Calu3 (cell line): ENCODE data around the gene RNF141. TPM values are rescaled to one million over a fixed set of nuclear protein-coding genes. Genes with fewer than 3 reads are reported as not detected.

Source experiments
- BruUV-seq: library from RNA; stranded (reverse); fragments of 400-500 nt; replicated peaks from 2 replicates; lab custom pipeline; 2021; lab: Mats Ljungman, UMichigan
- CTCF ChIA-PET: fragments of 300-600 bp; sonication (Branson Sonifier 250); formaldehyde crosslinking; loops from one replicate; lab custom pipeline; 2022; ENCODE audit warnings: antibody characterized with exemption; lab: Charles Lee
- DNase-seq: peaks from one replicate; pipeline ENCODE4 v3.0.0; 2022
- H3K27ac Mint-ChIP-seq: one replicate; pipeline ENCODE4 v1.8.0; 2022; ENCODE audit warnings: mixed read lengths; ENCODE audit not compliant: unreplicated experiment
- H3K27me3 Mint-ChIP-seq: one replicate; pipeline ENCODE4 v1.8.0; 2022; ENCODE audit warnings: mixed read lengths; ENCODE audit not compliant: unreplicated experiment
- H3K36me3 Mint-ChIP-seq: one replicate; pipeline ENCODE4 v1.8.0; 2022; ENCODE audit warnings: mild to moderate bottlenecking, moderate library complexity, mixed read lengths; ENCODE audit not compliant: insufficient read depth, unreplicated experiment
- H3K4me1 Mint-ChIP-seq: one replicate; pipeline ENCODE4 v1.8.0; 2022; ENCODE audit warnings: mild to moderate bottlenecking, low read depth, mixed read lengths; ENCODE audit not compliant: unreplicated experiment
- H3K4me3 Mint-ChIP-seq: one replicate; pipeline ENCODE4 v1.8.0; 2022; ENCODE audit warnings: mild to moderate bottlenecking, low read depth, moderate library complexity, mixed read lengths; ENCODE audit not compliant: unreplicated experiment
- H3K9me3 Mint-ChIP-seq: one replicate; pipeline ENCODE4 v1.8.0; 2022; ENCODE audit warnings: low read depth, mixed read lengths; ENCODE audit not compliant: unreplicated experiment
- CTCF ChIP-seq: fragments of 200-600 bp; IDR thresholded peaks from one replicate; pipeline ENCODE4 v1.8.0; 2022; ENCODE audit warnings: antibody characterized with exemption; ENCODE audit not compliant: unreplicated experiment
- intact Hi-C: fragments of 100-400 bp; cut with micrococcal nuclease; formaldehyde crosslinking; loops from one replicate; pipeline ENCODE4 v1.10.0; 2022; ENCODE audit not compliant: unreplicated experiment
- total RNA-seq: library from RNA; stranded (reverse); gene quantifications from 2 replicates; pipeline ENCODE4 v1.2.3, GENCODE V29; 2022

RNF141 gene
- total RNA-seq, 1 experiment from 2014 or later: 33.9 TPM

DNA sequence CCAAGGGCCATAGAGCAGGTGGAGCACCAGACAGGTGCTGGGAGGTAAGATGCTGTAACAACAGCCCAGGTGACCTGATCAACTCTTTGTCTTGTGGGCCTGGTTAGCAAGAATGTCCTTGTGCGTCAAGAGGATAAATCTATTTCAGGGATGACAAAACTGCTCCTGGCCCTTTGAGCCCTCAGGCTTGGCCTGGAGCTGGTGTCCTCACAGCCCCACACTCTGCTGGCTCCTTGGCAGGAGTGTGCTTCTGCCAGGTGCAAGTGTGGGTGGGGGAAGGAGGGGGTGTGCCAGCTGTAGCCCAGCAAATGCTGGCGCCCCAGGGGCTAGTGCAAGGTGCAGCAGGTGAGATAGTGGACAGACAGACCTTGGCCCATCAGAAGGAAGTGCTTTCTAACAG, 66.4 kb downstream of the RNF141 start:
- intact Hi-C loops: no loop called here
- Mint-ChIP-seq H3K27ac (no peak overlapping the region), H3K9me3 (no peaks in the 10 kb centered on the region), H3K36me3 (peaks cover 5% of the 10 kb centered on the region), H3K27me3 (no peaks in the 10 kb centered on the region), H3K4me1 (no peaks in the 10 kb centered on the region), H3K4me3 (no peak overlapping the region)
- CTCF ChIA-PET: no interaction called here
- BruUV-seq: no TSS peak
- no peak for TF ChIP-seq CTCF
- no peak for DNase-seq

GRCh38 chr11:10473371-10473770, 67.6 kb downstream of the RNF141 start:
- BruUV-seq: no TSS peak
- Mint-ChIP-seq H3K36me3 (peaks cover 5% of the 10 kb centered on the region), H3K4me1 (no peaks in the 10 kb centered on the region), H3K9me3 (peaks cover 4% of the 10 kb centered on the region), H3K4me3 (no peak overlapping the region), H3K27me3 (no peaks in the 10 kb centered on the region), H3K27ac (no peak overlapping the region)
- TF ChIP-seq CTCF: no peak
- CTCF ChIA-PET: no interaction called here
- DNase-seq: no peak
- intact Hi-C loops: no loop called here

DNA sequence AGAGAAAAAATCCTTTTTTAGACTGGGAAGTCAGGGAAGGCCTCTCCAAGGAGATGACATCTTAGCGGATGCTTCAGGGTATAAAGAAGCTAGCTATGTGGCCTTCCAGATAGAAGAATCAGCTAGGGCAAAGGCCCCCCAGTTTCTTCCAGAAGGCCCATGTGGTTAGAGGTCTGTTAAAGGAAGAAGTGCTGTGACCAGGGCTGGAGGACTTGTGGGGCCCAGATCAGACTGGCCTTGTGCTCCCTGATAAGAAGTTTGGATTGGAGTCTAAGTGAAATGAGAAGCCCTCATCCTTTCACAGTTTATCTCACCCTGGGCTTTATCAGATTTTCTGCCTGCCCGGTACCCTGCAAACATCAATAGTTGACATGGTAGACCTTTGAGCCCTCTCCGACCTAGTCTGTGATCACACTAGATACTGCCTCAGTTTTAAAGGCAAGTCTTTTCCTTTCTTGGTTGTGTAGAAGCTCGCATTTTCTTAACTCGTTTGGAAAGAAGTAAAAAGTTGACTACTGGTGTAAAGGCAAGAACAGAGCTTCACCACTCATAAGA, 78.2 kb downstream of the RNF141 start:
- no peak overlapping the region for H3K27ac Mint-ChIP-seq
- DNase-seq: no peak
- TF ChIP-seq CTCF: no peak
- H3K36me3 Mint-ChIP-seq: no peaks in the 10 kb centered on the region
- peaks cover 13% of the 10 kb centered on the region for H3K27me3 Mint-ChIP-seq
- intact Hi-C loops: no loop called here
- peaks cover 3% of the 10 kb centered on the region for H3K9me3 Mint-ChIP-seq
- no TSS peak for BruUV-seq
- no peak overlapping the region for H3K4me3 Mint-ChIP-seq
- H3K4me1 Mint-ChIP-seq: peaks cover 11% of the 10 kb centered on the region
- CTCF ChIA-PET: no interaction called here

Other genes starting within 250 kb of the RNF141 start
- 36.1 and 39.0 TPM in 2 replicates for gene SBF2, start 247.0 kb downstream of the RNF141 start, total RNA-seq
- 2.0 and 4.6 TPM in 2 replicates for gene ADM, start 236.1 kb downstream of the RNF141 start, total RNA-seq
- gene AMPD3, start 85.9 kb downstream of the RNF141 start, total RNA-seq: 2.1 and 3.1 TPM in 2 replicates
- not detected in 2 replicates for gene LYVE1, start 27.5 kb upstream of the RNF141 start, total RNA-seq
- not detected in 2 replicates for gene IRAG1, start 152.6 kb upstream of the RNF141 start, total RNA-seq
- gene CTR9, start 210.1 kb upstream of the RNF141 start, total RNA-seq: 31.4 and 34.0 TPM in 2 replicates